ENCODE measurements around the gene CARMIL3.
A peak's percentile ranks its signal among the peaks of the same experiment; 100 is the strongest.
"Not testable (repeated sequence)": the region's sequence is repeated elsewhere in the genome, so short reads cannot be mapped to it uniquely, and the experiment has no call there.

Gene CARMIL3

GRCh38 chr14:24042746-24043145 is 9.1 kb upstream of the CARMIL3 start:
- no peak for DNase-seq

DNA sequence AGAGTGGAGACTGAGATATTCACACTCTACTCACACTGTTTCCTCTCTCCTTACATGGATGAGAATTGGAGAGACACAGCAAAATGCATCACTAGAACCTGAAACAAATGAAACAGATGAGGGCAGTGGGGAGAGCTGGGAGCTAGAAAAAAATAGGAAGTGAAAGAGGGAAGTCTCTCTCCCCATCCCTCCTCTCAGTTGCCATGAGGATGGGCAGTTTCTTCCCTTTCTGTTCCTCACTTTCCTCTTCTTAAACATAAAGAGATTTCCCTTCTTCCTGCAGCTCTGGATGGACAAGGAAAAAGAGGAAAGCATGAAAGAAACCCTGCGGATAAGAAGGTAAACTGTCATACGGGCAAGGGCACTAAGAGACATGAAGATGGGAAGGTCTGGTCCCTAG is 2.8 kb upstream of the CARMIL3 start:
- DNase-seq, result not testable (repeated sequence)

DNA sequence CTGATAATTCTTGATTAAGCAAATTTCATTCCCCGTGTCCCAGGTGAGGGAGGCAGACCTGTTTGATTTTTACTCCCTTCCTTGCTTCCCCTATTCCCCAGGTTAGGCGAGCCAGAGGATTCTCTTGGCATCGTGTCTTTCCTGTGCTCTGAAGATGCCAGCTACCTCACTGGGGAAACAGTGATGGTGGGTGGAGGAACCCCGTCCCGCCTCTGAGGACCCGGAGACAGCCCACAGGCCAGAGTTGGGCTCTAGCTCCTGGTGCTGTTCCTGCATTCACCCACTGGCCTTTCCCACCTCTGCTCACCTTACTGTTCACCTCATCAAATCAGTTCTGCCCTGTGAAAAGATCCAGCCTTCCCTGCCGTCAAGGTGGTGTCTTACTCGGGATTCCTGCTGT is 1.1 kb upstream of the CARMIL3 start:
- DNase-seq, result not testable (repeated sequence)

- no peak for DNase-seq
These were observed 527 bp upstream of the CARMIL3 start for GRCh38 chr14:24051176-24051788.

GRCh38 chr14:24052656-24053547 is 1.1 kb downstream of the CARMIL3 start:
- no peak for DNase-seq

- DNase-seq, result no peak
These were observed 1.9 kb downstream of the CARMIL3 start for GRCh38 chr14:24053548-24054323.

DNA sequence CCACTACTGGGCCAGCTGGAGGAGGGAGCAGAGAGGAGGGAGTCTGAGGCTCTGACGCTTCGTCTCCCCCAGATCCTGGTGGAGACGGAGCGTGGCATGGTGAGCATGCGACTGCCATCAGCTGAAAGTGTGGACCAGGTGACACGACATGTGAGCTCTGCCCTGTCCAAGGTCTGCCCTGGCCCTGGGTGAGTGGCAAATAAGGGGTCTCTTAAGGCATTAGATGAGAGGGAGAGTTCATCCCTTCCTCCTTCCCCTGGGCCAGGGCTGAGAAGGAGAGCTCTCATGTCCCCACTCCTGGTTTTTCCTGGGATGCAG is 2.5 kb downstream of the CARMIL3 start:
- DNase-seq, result no peak

GRCh38 chr14:24054646-24055045 is 2.8 kb downstream of the CARMIL3 start:
- no peak for DNase-seq

DNA sequence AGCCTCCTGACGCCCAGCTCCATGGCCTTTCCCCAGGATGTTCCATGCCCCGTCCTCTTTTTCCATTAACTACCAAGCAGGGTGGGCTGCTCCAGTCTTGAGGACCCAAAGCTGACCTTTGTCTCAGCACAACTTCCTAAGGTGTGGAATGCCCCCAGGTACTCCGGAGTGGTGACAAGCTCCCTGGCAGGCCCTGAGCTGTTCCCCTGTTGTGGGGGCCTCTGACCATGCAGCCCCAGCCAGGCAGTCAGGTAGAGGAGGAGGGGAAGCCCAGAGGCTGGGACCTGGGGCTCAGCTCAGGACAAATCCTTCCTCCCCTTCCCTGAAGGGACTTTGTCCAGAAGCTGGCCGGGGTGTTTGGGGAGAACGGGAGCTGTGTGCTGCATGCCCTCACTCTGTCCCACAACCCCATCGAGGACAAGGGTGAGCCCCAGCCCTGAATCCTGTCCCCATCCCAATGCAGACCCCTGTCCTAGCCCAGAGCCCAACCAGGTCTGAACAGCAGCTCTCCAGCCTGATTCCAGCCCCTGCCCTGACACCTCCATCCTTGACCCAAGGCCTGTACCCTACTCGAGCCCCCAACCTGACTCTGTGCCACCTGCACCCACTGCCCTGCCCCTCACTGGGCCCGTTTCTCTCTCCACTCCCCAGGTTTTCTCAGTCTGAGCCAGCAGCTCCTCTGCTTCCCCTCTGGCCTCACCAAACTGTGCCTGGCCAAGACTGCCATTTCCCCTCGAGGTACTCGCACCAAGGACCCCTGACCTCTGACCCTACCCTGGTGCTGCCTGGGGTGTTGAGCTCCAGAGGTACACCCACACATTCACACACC is 4.4 kb downstream of the CARMIL3 start:
- DNase-seq, result no peak

DNA sequence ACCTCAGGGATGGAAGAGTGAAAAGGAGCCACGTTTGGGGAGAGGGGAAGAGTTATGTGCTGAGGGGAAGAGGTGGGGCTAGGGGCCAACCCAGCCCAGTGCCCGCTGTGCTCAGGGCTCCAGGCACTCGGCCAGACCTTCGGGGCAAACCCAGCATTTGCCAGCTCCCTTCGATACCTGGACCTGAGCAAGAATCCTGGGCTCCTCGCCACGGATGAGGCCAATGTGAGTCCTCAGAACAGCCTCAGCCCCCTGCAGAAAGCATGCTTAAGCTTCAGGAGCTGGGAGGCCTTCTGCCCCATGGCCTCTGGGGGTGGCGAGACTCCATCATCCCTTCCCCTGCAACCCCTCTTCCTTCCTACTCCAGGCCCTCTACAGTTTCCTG is 5.0 kb downstream of the CARMIL3 start:
- DNase-seq, result no peak

DNA sequence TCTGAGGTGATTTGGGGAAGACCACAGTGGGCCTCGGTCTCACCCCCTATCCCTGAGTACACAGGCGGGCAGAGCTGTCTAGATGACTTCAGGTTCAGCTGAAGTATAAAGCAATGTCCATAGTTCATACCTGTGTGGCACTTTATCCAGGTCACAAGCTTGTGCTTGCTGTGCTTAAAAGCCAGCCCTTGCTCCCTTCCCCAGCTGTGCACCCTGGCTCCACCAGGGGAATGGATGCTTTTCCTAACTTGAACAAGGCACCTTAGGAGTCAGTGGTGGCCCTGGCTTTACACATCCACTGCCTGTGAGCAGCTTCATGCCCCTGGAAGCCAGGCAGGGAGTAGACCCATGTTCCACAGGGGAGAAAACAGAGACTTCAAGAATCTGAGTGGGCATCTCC is 5.5 kb downstream of the CARMIL3 start:
- DNase-seq, result no peak

DNA sequence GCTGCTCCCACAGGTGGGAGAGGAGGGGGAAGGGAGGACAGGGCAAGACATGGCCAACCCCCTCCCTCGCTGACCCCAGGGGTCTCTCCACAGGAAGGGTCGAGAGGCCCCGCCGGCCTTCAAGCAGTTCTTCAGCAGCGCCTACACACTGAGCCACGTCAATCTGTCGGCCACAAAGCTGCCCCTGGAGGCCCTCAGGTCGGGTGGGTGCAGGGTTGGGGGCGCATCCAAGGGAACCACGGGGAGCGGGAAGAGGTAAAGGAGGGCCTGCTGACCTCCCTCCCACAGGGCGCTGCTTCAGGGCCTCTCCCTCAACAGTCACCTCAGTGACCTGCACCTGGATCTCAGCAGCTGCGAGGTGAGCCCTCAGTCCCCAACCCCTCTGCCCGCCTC is 6.1 kb downstream of the CARMIL3 start:
- no peak for DNase-seq

GRCh38 chr14:24058260-24058950 is 6.6 kb downstream of the CARMIL3 start:
- DNase-seq, result peak; percentile 54

- DNase-seq, result no peak
These were observed 7.2 kb downstream of the CARMIL3 start for GRCh38 chr14:24058951-24059475.

GRCh38 chr14:24059841-24060388 is 8.1 kb downstream of the CARMIL3 start:
- no peak for DNase-seq

DNA sequence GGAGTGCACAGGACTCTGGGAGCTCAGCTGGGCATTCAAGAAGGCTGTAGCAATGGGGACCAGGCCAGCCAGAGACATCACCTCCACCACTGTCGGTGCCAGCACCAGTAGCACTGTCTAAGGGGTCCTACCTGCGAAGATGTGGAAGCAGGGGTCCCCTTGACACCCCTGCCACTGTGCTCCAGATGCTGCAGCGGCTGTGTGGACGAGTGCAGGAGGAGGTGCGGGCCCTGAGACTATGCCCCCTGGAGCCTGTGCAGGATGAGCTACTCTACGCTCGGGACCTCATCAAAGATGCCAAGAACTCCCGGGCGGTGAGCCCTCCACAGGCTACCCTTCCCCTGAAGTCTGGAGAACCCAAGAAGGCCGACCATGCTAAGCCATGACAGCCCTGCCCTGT is 8.6 kb downstream of the CARMIL3 start:
- DNase-seq, result no peak

- DNase-seq, result no peak
These were observed 9.4 kb downstream of the CARMIL3 start for GRCh38 chr14:24060984-24061913.

GRCh38 chr14:24062216-24062980 is 10.6 kb downstream of the CARMIL3 start:
- no peak for DNase-seq

- DNase-seq, result no peak
These were observed 11.5 kb downstream of the CARMIL3 start for GRCh38 chr14:24063263-24063836.
